M059J (cell line): Measurements from ENCODE around the gene GDF9. TPM values are rescaled to one million over a fixed set of nuclear protein-coding genes. Genes with fewer than 3 reads are reported as not detected.

Experiments used
- DNase-seq: peaks from one replicate; pipeline ENCODE4 v3.0.0-alpha.2; 2012; ENCODE audit warnings: low read depth
- total RNA-seq: library from RNA; depleted of rRNA; stranded (reverse); fragments of >200 nt; shearing (Covaris generic); gene quantifications from 2 replicates; pipeline ENCODE4 v1.2.3, GENCODE V29; 2014; rRNA removed

Gene GDF9
- total RNA-seq, 1 experiment from 2014 or later, result not detected

GRCh38 chr5:132817011-132817410 lies 49.3 kb downstream of the GDF9 start:
- DNase-seq, result no peak

GRCh38 chr5:132816554-132816953 lies 49.7 kb downstream of the GDF9 start:
- DNase-seq, result no peak

GRCh38 chr5:132816083-132816482 lies 50.2 kb downstream of the GDF9 start:
- no peak for DNase-seq

- no peak for DNase-seq
Measured at GRCh38 chr5:132815454-132815853, 50.8 kb downstream of the GDF9 start.

- DNase-seq, result no peak
Measured at GRCh38 chr5:132814503-132815294, 51.6 kb downstream of the GDF9 start.

GRCh38 chr5:132813599-132814502 lies 52.4 kb downstream of the GDF9 start:
- peak; percentile 31 for DNase-seq

GRCh38 chr5:132812781-132813598 lies 53.3 kb downstream of the GDF9 start, which contains the start of gene SOWAHA:
SOWAHA (plus strand) TSS chr5:132813302; CDS start chr5:132813622, 320 bp downstream.
- DNase-seq, result no peak

GRCh38 chr5:132812123-132812765 lies 54.0 kb downstream of the GDF9 start:
- no peak for DNase-seq

Other genes starting within 250 kb of the GDF9 start
- gene IL13, start 208.3 kb downstream of the GDF9 start, total RNA-seq, result not detected in 2 replicates
- not detected in 2 replicates for gene IL4, start 192.5 kb downstream of the GDF9 start, total RNA-seq
- 4.7 and 5.5 TPM in 2 replicates for gene KIF3A, start 128.9 kb downstream of the GDF9 start, total RNA-seq
- not detected in 2 replicates for gene CCNI2, start 119.0 kb downstream of the GDF9 start, total RNA-seq
- 26.9 and 41.7 TPM in 2 replicates for gene SEPTIN8, start 89.2 kb downstream of the GDF9 start, total RNA-seq
- gene SOWAHA, start 53.2 kb downstream of the GDF9 start, total RNA-seq, result 0.10 and 0.32 TPM in 2 replicates
- 7.3 and 10.3 TPM in 2 replicates for gene SHROOM1, start 35.8 kb downstream of the GDF9 start, total RNA-seq
- gene UQCRQ, start 173 bp upstream of the GDF9 start, total RNA-seq, result 231 and 270 TPM in 2 replicates
- gene LEAP2, start 7.2 kb upstream of the GDF9 start, total RNA-seq, result 0.25 TPM in 1 of 2 replicates, not detected in the other
- gene AFF4, start 97.2 kb upstream of the GDF9 start, total RNA-seq, result 31.8 and 39.2 TPM in 2 replicates
- 45.1 and 46.4 TPM in 2 replicates for gene ZCCHC10, start 160.1 kb upstream of the GDF9 start, total RNA-seq
- gene HSPA4, start 185.5 kb upstream of the GDF9 start, total RNA-seq, result 93.8 and 115 TPM in 2 replicates